MM.1S (cell line): Measurements from ENCODE around the gene CACNA1G.

ENCODE experiments used
- CTCF ChIP-seq: fragments of 300-600 bp; sonication (generic); IDR thresholded peaks from 2 replicates; pipeline ENCODE4 v1.5.1; 2016; ENCODE audit warnings: antibody characterized with exemption, low read length, mixed read lengths
- EZH2 ChIP-seq: fragments of 300-600 bp; sonication (generic); optimal IDR thresholded peaks from 2 replicates; pipeline ENCODE3; 2017; ENCODE audit warnings: low read depth, mild to moderate bottlenecking, antibody characterized with exemption, low read length, mixed read lengths
- EZH2phosphoT487 ChIP-seq: fragments of 300-600 bp; sonication (generic); IDR thresholded peaks from 2 replicates; pipeline ENCODE4 v1.6.1; 2018; ENCODE audit warnings: antibody characterized with exemption, low read length

GRCh38 chr17:50527949-50528474, 32.5 kb upstream of the CACNA1G start:
- TF ChIP-seq EZH2 = no peak
- TF ChIP-seq CTCF = no peak
- no peak for TF ChIP-seq EZH2phosphoT487
